ENCODE measurements around the gene AHCTF1. TPM values are rescaled to one million over a fixed set of nuclear protein-coding genes. Genes with fewer than 3 reads are reported as not detected.
"Not testable (repeated sequence)": the region's sequence is repeated elsewhere in the genome, so short reads cannot be mapped to it uniquely, and the experiment has no call there.

Gene AHCTF1
- total and polyA plus RNA-seq, 9 of the 15 experiments (the other 6 are each of a cell fraction or from before 2014, with no cell fraction given): 9.4 to 102 (median 47.6) TPM

GRCh38 chr1:246843876-246844275 is 87.9 kb downstream of the AHCTF1 start (continued):
- TF ChIP-seq, protein P1, sequence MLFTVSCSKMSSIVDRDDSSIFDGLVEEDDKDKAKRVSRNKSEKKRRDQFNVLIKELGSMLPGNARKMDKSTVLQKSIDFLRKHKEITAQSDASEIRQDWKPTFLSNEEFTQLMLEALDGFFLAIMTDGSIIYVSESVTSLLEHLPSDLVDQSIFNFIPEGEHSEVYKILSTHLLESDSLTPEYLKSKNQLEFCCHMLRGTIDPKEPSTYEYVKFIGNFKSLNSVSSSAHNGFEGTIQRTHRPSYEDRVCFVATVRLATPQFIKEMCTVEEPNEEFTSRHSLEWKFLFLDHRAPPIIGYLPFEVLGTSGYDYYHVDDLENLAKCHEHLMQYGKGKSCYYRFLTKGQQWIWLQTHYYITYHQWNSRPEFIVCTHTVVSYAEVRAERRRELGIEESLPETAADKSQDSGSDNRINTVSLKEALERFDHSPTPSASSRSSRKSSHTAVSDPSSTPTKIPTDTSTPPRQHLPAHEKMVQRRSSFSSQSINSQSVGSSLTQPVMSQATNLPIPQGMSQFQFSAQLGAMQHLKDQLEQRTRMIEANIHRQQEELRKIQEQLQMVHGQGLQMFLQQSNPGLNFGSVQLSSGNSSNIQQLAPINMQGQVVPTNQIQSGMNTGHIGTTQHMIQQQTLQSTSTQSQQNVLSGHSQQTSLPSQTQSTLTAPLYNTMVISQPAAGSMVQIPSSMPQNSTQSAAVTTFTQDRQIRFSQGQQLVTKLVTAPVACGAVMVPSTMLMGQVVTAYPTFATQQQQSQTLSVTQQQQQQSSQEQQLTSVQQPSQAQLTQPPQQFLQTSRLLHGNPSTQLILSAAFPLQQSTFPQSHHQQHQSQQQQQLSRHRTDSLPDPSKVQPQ (CRISPR knock-in tag; IDR thresholded peaks at IDR 0.05; ENCODE audit: borderline replicate concordance): no peak
- TF ChIP-seq ZKSCAN8 (CRISPR knock-in tag; IDR thresholded peaks at IDR 0.05) (no peak), HMGN3 (IDR thresholded peaks at IDR 0.05; ENCODE audit: borderline replicate concordance, extremely low read depth, insufficient read length, low read depth, low read length) (no peak), SPI1 (IDR thresholded peaks at IDR 0.05; ENCODE audit: borderline replicate concordance, low read depth, low read length) (no peak), EWSR1 (IDR thresholded peaks at IDR 0.05; ENCODE audit: borderline replicate concordance, low read depth, partially characterized antibody) (no peak), STAT5A (IDR thresholded peaks at IDR 0.05; ENCODE audit: borderline replicate concordance, low read length) (no peak)

- intact Hi-C loops (cut with micrococcal nuclease); H3K79me2 ChIP-seq (ENCODE audit: control insufficient read depth, insufficient read depth, low read length); H3K4me3 ChIP-seq; H4K20me1 ChIP-seq (replicated peaks; ENCODE audit: control insufficient read depth, insufficient read depth, low read length); H3K4me1 ChIP-seq (replicated peaks in 1 of 2; ENCODE audit: control insufficient read depth in 2 of 2, insufficient read depth in 2 of 2, low read length in 2 of 2); DNase-seq (ENCODE audit: extremely low read depth in 1 of 4, low spot score in 3 of 4); H3K27ac ChIP-seq (ENCODE audit: extremely low read depth, low read depth, low read length); CTCF ChIA-PET (ENCODE audit: low intra/inter-chr PET ratio); H3K9me3 ChIP-seq (replicated peaks; ENCODE audit: control insufficient read depth, insufficient read depth, low read depth, low read length); BruUV-seq (replicated peaks); H2AFZ ChIP-seq (ENCODE audit: low read depth, low read length); FAIRE-seq; H3K9me1 ChIP-seq (ENCODE audit: control insufficient read depth, insufficient read depth, low read length); POLR2A ChIA-PET; H3K27me3 ChIP-seq (ENCODE audit: control insufficient read depth in 2 of 2, insufficient read depth in 2 of 2, low read length in 2 of 2); H3K9ac ChIP-seq (ENCODE audit: insufficient read depth in 1 of 2, low read depth in 2 of 2, low read length in 2 of 2); in situ Hi-C loops (cut with MboI); H3K4me2 ChIP-seq (ENCODE audit: insufficient read depth, low read length); ATAC-seq: not testable (repeated sequence)
- H3K36me3 ChIP-seq (ENCODE audit: control insufficient read depth, insufficient read depth, low read length): peaks cover 49% of the 10 kb centered on the region
- 88% methylated on average over 3 of the region's 3 CpGs for WGBS (ENCODE audit: insufficient coverage, low coverage, missing lambda C conversion rate)
These were observed 91.0 kb downstream of the AHCTF1 start for GRCh38 chr1:246840761-246841160.

Measured in K562 (cell line).